K562 (cell line): ENCODE results near the gene PRCP. TPM values are rescaled to one million over a fixed set of nuclear protein-coding genes. Genes with fewer than 3 reads are reported as not detected.
"Not testable (repeated sequence)": the region's sequence is repeated elsewhere in the genome, so short reads cannot be mapped to it uniquely, and the experiment has no call there.

Experiments used
- ATAC-seq: fragments of 200-7000 bp; cut with Tn5 transposase; 3 replicates; pipeline ENCODE4 v1.9.1; 2020; ENCODE audit warnings: moderate library complexity
- BruUV-seq: library from RNA; stranded (reverse); fragments of 400-500 nt; replicated peaks from 2 replicates; lab custom pipeline; 2021; lab: Mats Ljungman, UMichigan
- CTCF ChIA-PET: fragments of 300-600 bp; formaldehyde crosslinking; extraction: SDS; loops from one replicate; lab custom pipeline; 2021; ENCODE audit warnings: low intra/inter-chr PET ratio; lab: Yijun Ruan, JAX
- POLR2A ChIA-PET: fragments of 300-600, 350-650 bp; sonication (Branson Sonifier 250); formaldehyde crosslinking; extraction: SDS; loops from one replicate; lab custom pipeline; 2021; ENCODE audit warnings: antibody characterized with exemption, inconsistent platforms; lab: Yijun Ruan, JAX
- DNase-seq, 4 experiments: peaks; one replicate each; pipeline versions ENCODE4 v3.0.0 to v3.0.0-alpha.2; 2011 to 2018; ENCODE audit warnings: low spot score in 3 of 4, mixed read lengths in 3 of 4; ENCODE audit errors: extremely low read depth in 1 of 4
- FAIRE-seq: peaks from 2 replicates; lab custom pipeline; 2011; peaks lifted over from hg19 to GRCh38; lab: Jason Lieb, UNC
- H2AFZ ChIP-seq: 2 replicates; pipeline ENCODE4 v1.6.0; 2011; ENCODE audit warnings: low read depth, low read length, control low read depth, inconsistent platforms
- H3K27ac ChIP-seq: fragments of 200-600 bp; 3 replicates; pipeline ENCODE4 v1.8.0; 2011; ENCODE audit warnings: low read depth, mild to moderate bottlenecking, control low read depth, inconsistent platforms, low read length, moderate library complexity, mixed read lengths; ENCODE audit errors: extremely low read depth
- H3K27me3 ChIP-seq, 2 experiments: fragments of 300-600 bp in 1 of 2; 2 replicates in 1 of 2; 3 replicates in 1 of 2; pipeline versions ENCODE4 v1.6.0 to v1.8.0; 2011; ENCODE audit warnings: inconsistent platforms in 2 of 2, low read length in 2 of 2, mild to moderate bottlenecking in 1 of 2, mixed read lengths in 1 of 2, moderate library complexity in 1 of 2; ENCODE audit not compliant: control insufficient read depth in 2 of 2, insufficient read depth in 2 of 2
- H3K36me3 ChIP-seq: fragments of 300-600 bp; 3 replicates; pipeline ENCODE4 v1.8.0; 2011; ENCODE audit warnings: mild to moderate bottlenecking, low read length, inconsistent platforms; ENCODE audit not compliant: control insufficient read depth, insufficient read depth
- H3K4me1 ChIP-seq, 2 experiments: fragments of 200-600 bp in 1 of 2; replicated peaks in 1 of 2; 2 replicates in 1 of 2; 3 replicates in 1 of 2; pipeline versions ENCODE4 v1.5.1 to v1.8.0; 2011; ENCODE audit warnings: inconsistent platforms in 2 of 2, low read length in 2 of 2, mild to moderate bottlenecking in 1 of 2, mixed read lengths in 1 of 2, moderate library complexity in 1 of 2; ENCODE audit not compliant: control insufficient read depth in 2 of 2, insufficient read depth in 2 of 2
- H3K4me2 ChIP-seq: 2 replicates; pipeline ENCODE4 v1.6.1; 2011; ENCODE audit warnings: low read length, control low read depth, inconsistent platforms, mixed read lengths; ENCODE audit not compliant: insufficient read depth
- H3K4me3 ChIP-seq: fragments of 200-600 bp; sonication (generic), shearing (Covaris generic); 2 replicates; pipeline ENCODE4 v1.5.1; 2016; ENCODE audit warnings: control low read depth, inconsistent platforms
- H3K79me2 ChIP-seq: fragments of 200-600 bp; 3 replicates; pipeline ENCODE4 v1.8.0; 2011; ENCODE audit warnings: low read length, inconsistent platforms; ENCODE audit not compliant: control insufficient read depth, insufficient read depth
- H3K9ac ChIP-seq, 2 experiments: 2 replicates each; pipeline versions ENCODE4 v1.6.0 to v1.6.1; 2011; ENCODE audit warnings: low read depth in 2 of 2, low read length in 2 of 2, control low read depth in 1 of 2, inconsistent platforms in 1 of 2, mild to moderate bottlenecking in 1 of 2, mixed read lengths in 1 of 2; ENCODE audit not compliant: insufficient read depth in 1 of 2
- H3K9me1 ChIP-seq: one replicate; pipeline ENCODE4 v1.6.0; 2011; ENCODE audit warnings: inconsistent platforms, mild to moderate bottlenecking, low read length, moderate library complexity; ENCODE audit not compliant: control insufficient read depth, insufficient read depth
- H3K9me3 ChIP-seq: replicated peaks from 2 replicates; pipeline ENCODE4 v1.5.1; 2011; ENCODE audit warnings: low read depth, low read length, inconsistent platforms; ENCODE audit not compliant: control insufficient read depth, insufficient read depth
- H4K20me1 ChIP-seq: replicated peaks from 2 replicates; pipeline ENCODE4 v1.6.1; 2011; ENCODE audit warnings: low read length, inconsistent platforms, mixed read lengths; ENCODE audit not compliant: control insufficient read depth, insufficient read depth
- ARID2 ChIP-seq: fragments of 450-650 bp; IDR thresholded peaks from 2 replicates; pipeline ENCODE4 v1.6.1; 2017; ENCODE audit warnings: antibody characterized with exemption, mild to moderate bottlenecking
- EP400 ChIP-seq: fragments of 450-650 bp; IDR thresholded peaks from 2 replicates; pipeline ENCODE4 v1.6.1; 2017; ENCODE audit warnings: antibody characterized with exemption, mild to moderate bottlenecking, moderate library complexity
- GTF2E2 ChIP-seq: fragments of 200-800 bp; sonication (Bioruptor generic); IDR thresholded peaks from 2 replicates; pipeline ENCODE4 v1.6.1; 2016; ENCODE audit warnings: missing genetic modification characterization, missing compliant biosample characterization
- KAT8 ChIP-seq: fragments of 450-650 bp; IDR thresholded peaks from 2 replicates; pipeline ENCODE4 v1.6.1; 2016; ENCODE audit warnings: low read depth, mild to moderate bottlenecking
- KLF1 ChIP-seq: fragments of 450-650 bp; IDR thresholded peaks from 2 replicates; pipeline ENCODE4 v1.6.1; 2016; ENCODE audit warnings: missing genetic modification characterization, missing compliant biosample characterization
- MAFF ChIP-seq: IDR thresholded peaks from 2 replicates; pipeline ENCODE4 v1.6.1; 2012; ENCODE audit warnings: low read length, improper control_type of control experiment
- NONO ChIP-seq, 2 experiments: fragments of 200-400 bp in 1 of 2; fragments of 450-650 bp in 1 of 2; formaldehyde crosslinking in 1 of 2; IDR thresholded peaks; 2 replicates each; pipeline ENCODE4 v1.6.1; 2017; ENCODE audit warnings: low read depth in 2 of 2, mild to moderate bottlenecking in 2 of 2, moderate library complexity in 2 of 2, low read length in 1 of 2
- POU5F1 ChIP-seq: fragments of 150-350 bp; IDR thresholded peaks from 2 replicates; pipeline ENCODE4 v1.6.1; 2014; ENCODE audit warnings: borderline replicate concordance, low read length, low read depth, mild to moderate bottlenecking; ENCODE audit not compliant: partially characterized antibody
- SNIP1 ChIP-seq: fragments of 450-650 bp; IDR thresholded peaks from 2 replicates; pipeline ENCODE4 v1.7.1; 2017; ENCODE audit warnings: low read depth, mild to moderate bottlenecking
- ZNF165 ChIP-seq: fragments of 250-450 bp; sonication (Bioruptor Pico); IDR thresholded peaks from 2 replicates; pipeline ENCODE4 v1.4.0; 2020; ENCODE audit warnings: borderline replicate concordance
- ZNF274 ChIP-seq: IDR thresholded peaks from 2 replicates; pipeline ENCODE4 v1.6.1; 2011; ENCODE audit warnings: low read depth, mild to moderate bottlenecking, low read length, moderate library complexity, borderline replicate concordance
- ZNF561 ChIP-seq: fragments of 450-650 bp; formaldehyde crosslinking; conservative IDR thresholded peaks from 2 replicates; pipeline ENCODE4 v1.4.0; 2020; ENCODE audit warnings: mild to moderate bottlenecking, moderate library complexity
- WGBS: fragments of 100-300 bp; shearing (Covaris generic); methylation state at CpG from one replicate; pipeline ENCODE4 v1.1.6; 2016; ENCODE audit warnings: low coverage, mixed read lengths; ENCODE audit not compliant: insufficient coverage; ENCODE audit errors: missing lambda C conversion rate; 5-methylcytosine and 5-hydroxymethylcytosine counted together
- in situ Hi-C: fragments of 300-500 bp; cut with MboI; formaldehyde crosslinking; loops from 4 replicates; pipeline ENCODE4 v1.15.0; 2018; ENCODE audit warnings: inconsistent platforms, mixed read lengths
- intact Hi-C: fragments of 100-400 bp; cut with micrococcal nuclease; formaldehyde crosslinking; loops from 2 replicates; pipeline ENCODE4 v1.14.2; 2022
- polyA plus RNA-seq, 8 experiments: library from polyadenylated mRNA; depleted of rRNA in 4 of 8; stranded (reverse) in 5 of 8; unstranded in 3 of 8; fragments of >200 nt; fragmentation: Nextera tagmentation in 2 of 8; fragmentation: Illumina TruSeq in 1 of 8; extraction: Ambion mirVana in 2 of 8; extraction: Trizol in 1 of 8; gene quantifications; 2 replicates each; pipeline versions ENCODE4 v1.2.1 to v1.2.3, GENCODE V29; 2011 to 2014; ENCODE audit warnings: inconsistent platforms in 1 of 8, missing spikeins in 1 of 8
- total RNA-seq, 7 experiments: library from RNA; depleted of rRNA in 6 of 7; stranded (reverse); fragments of >200 nt in 6 of 7; fragmentation: Illumina TruSeq in 2 of 7; extraction: Trizol in 2 of 7; gene quantifications; 2 replicates each; pipeline versions ENCODE4 v1.2.1 to v1.2.3, GENCODE V29; 2011 to 2021; ENCODE audit warnings: low replicate concordance in 1 of 7

The PRCP gene
- total and polyA plus RNA-seq, 9 of the 15 experiments (the other 6 are each of a cell fraction or from before 2014, with no cell fraction given) = 9.5 to 43.1 (median 23.2) TPM

DNA sequence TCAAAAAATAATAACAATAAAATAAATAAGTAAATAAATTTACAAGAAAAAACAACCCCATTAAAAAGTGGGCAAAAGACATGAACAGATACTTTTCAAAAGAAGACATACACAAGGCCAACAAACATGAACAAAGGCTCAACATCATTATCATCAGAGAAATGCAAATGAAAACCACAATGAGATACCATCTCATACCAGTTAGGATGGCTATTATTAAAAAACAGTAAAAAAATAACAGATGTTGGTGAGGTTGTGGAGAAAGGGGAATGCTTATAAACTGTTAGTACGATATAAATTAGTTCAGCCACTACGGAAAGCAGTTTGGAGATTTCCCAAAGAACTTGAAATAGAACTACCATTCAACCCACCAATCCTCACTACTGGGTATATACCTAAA lies 44.6 kb downstream of the PRCP start:
- H3K79me2 ChIP-seq = no peaks in the 10 kb centered on the region
- FAIRE-seq = no peak
- no peaks in the 10 kb centered on the region; the same call in 1 of the 2 replicates for H4K20me1 ChIP-seq
- no peaks in the 10 kb centered on the region for H3K9me1 ChIP-seq
- WGBS = 86% methylated on average over 2 of the region's 2 CpGs
- no peak overlapping the region for H3K27ac ChIP-seq
- no peak overlapping the region for H3K4me2 ChIP-seq
- TF ChIP-seq KAT8 (no peak), KLF1 (tag) (no peak), NONO (IDR thresholded peaks at IDR 0.05; ENCODE audit: low read depth in 2 of 2, low read length in 1 of 2) (no peak), EP400 (no peak), ZNF165 (CRISPR knock-in tag) (no peak), ZNF274 (no peak), GTF2E2 (tag) (no peak), MAFF (no peak), ARID2 (no peak), POU5F1 (no peak), SNIP1 (no peak), ZNF561 (CRISPR knock-in tag) (no peak)
- TF ChIP-seq, all 486 proteins: peak for 0
- ATAC-seq (no peak), DNase-seq (no peak)
- H3K4me1 ChIP-seq = no peaks in the 10 kb centered on the region
- H3K27me3 ChIP-seq = no peaks in the 10 kb centered on the region
- H3K9me3 ChIP-seq = no peaks in the 10 kb centered on the region
- H2AFZ ChIP-seq = no peak overlapping the region
- ChIA-PET POLR2A (no interaction called here), CTCF (no interaction called here)
- no peak overlapping the region for H3K4me3 ChIP-seq
- no TSS peak for BruUV-seq
- intact Hi-C loops (no loop called here), in situ Hi-C loops (loop anchor here (25.0 kb wide), 1 partner anchor 957 kb away; no protein-coding TSS in a partner anchor)
- no peaks in the 10 kb centered on the region for H3K36me3 ChIP-seq
- no peak overlapping the region for H3K9ac ChIP-seq

DNA sequence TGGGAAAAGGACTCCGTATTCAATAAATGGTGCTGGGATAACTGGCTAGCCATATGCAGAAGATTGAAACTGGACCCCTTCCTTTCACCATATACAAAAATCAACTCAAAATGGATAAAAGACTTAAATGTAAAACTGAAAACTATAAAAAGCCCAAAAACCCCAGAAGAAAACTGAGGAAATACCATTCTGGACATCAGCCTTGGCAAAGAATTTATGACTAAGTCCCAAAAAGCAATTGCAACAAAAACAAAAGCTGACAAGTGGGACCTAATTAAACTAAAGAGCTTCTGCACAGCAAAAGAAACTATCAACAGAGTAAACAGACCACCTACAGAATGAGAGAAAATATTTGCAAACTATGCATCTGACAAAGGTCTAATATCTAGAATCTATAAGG lies 45.3 kb downstream of the PRCP start:
- H3K4me2 ChIP-seq, H3K79me2 ChIP-seq, H3K36me3 ChIP-seq, ATAC-seq, H3K9me1 ChIP-seq, H3K9ac ChIP-seq, H3K4me3 ChIP-seq, H4K20me1 ChIP-seq, BruUV-seq, DNase-seq, CTCF ChIA-PET, H3K4me1 ChIP-seq, H3K27me3 ChIP-seq, intact Hi-C loops, POLR2A ChIA-PET, H3K9me3 ChIP-seq, H2AFZ ChIP-seq, H3K27ac ChIP-seq, FAIRE-seq: not testable (repeated sequence)
- in situ Hi-C loops = loop anchor here (25.0 kb wide), 1 partner anchor 957 kb away; no protein-coding TSS in a partner anchor
- WGBS = 71% methylated on average over 1 of the region's 1 CpG
